Activated CD4-positive, alpha-beta T cell treated with anti-CD3 and anti-CD28 coated beads, Interleukin-2, Interleukin-6, amounts not matched to agents 100 ng/mL and 50 ng/mL, durations not matched to agents 16 hours and 8 hours (primary cell): ENCODE results near the gene BSND.
A peak's percentile ranks its signal among the peaks of the same experiment; 100 is the strongest.
"Not testable (repeated sequence)": the region's sequence is repeated elsewhere in the genome, so short reads cannot be mapped to it uniquely, and the experiment has no call there.

Experiments
- DNase-seq: peaks from one replicate; pipeline ENCODE4 v3.0.0-alpha.2; 2020

BSND gene

DNA sequence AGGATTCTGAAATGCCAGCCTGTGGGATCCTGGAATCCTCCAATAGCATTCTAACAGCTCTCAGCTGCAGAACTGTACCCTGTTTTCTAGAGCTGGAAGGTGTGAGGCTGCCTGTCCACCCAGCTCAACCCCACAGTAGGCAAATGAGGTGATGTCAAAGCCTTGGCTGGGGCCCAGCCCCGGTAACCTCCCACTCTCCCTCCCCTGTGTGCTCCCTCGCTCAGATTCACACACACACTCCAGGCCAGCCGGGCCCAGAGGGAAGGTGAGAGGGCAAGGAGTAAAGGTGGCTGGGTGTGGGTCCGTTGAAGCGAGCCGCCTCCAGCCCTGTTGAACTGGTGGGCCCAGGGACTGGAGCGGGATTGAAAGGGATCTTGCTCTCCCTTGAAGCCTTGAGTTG is at the start of gene BSND:
Gene BSND (plus strand): TSS at position 257 of the 400 bp plus-strand sequence. CDS start 254 bp downstream, outside the sequence.
- DNase-seq: no peak

DNA sequence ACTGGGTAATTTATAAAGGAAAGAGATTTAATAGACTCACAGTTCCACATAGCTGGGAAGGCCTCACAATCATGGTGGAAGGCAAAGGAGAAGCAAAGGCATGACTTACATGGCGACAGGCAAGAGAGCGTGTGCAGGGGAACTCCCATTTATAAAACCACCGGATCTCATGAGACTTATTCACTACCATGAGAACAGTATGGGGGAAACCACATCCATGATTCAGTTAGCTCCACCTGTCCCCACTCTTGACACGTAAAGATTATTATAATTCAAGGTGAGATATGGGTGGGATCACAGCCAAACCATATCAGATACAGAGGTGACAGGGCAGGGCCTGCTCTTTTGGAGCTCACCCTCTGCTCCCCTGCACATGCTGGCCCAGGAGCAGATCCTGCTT is 49.7 kb upstream of the BSND start:
- DNase-seq: peak; percentile 12

DNA sequence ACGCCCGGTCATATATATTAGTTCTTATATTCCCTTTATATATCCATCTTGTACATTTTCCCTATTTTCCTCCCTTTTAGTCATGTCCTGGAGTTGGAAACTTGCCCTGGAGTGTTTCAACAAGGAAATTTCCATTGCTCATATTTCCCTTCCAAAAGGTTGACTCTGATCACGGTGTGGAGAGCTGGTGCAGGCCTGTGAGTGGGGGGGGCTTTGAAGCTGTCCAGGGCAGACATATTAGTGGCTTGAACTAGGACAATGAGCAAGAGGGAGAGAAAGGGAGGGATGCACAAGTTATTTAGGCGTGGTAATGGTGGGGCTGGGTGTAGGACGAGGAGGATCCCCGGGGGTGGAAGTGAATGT is 48.7 kb upstream of the BSND start:
- no peak for DNase-seq

DNA sequence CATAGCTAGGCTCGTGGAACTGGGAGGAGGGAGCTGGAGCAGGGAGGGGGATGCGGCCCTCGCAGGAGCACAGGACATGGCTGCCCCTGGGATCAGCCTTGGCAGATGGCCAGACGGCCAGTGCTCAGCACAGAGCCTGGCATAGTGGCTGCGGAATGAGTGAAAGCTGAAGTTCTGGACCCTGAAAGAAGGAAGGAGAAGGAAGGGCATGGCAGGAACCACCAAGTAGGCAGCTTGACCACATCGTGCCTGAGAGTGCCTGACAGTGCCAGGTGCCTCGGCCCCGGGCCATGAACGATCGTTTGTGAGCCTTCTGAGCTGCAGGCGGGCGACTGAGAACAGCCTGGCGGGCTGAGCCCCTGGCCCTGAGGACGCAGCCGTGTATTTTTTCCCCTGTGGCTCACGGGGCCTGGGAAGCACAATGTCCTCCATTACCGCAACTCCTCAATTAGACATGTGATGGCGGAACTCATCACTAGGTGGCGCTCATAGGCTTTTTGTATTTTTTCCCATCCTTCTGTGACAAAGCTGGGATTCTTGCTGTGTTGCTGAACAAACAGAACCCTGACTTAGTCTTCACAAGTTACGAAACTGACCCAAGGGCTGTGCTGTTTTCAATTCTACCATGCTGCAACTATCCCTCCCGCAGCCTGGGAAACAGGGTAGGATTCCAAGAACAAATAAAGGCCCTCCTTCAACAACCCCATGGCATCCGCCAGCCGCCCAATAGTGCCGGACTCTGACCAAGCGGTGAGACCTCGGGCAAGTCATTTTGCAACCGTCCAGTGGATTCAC is 48.2 kb upstream of the BSND start:
- peak; percentile 74 for DNase-seq

DNA sequence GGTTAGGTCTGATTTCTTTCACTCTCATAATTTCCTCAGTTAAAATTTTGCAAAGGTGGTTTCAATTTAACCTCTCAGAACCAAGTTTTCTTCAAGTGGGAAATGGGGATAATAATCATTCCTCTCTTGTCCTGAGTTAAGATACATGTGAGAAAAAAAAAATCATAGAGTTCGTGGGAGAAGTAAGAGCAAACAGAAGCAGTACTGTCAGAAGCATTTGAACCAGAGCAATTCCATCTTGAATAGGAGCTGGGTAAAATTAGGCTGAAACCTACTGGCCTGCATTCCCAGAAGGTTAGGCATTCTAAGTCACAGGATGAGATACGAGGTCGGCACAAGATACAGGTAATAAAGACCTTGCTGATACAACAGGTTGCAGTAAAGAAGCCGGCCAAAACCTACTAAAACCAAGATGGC is 46.9 kb upstream of the BSND start:
- DNase-seq: no peak

DNA sequence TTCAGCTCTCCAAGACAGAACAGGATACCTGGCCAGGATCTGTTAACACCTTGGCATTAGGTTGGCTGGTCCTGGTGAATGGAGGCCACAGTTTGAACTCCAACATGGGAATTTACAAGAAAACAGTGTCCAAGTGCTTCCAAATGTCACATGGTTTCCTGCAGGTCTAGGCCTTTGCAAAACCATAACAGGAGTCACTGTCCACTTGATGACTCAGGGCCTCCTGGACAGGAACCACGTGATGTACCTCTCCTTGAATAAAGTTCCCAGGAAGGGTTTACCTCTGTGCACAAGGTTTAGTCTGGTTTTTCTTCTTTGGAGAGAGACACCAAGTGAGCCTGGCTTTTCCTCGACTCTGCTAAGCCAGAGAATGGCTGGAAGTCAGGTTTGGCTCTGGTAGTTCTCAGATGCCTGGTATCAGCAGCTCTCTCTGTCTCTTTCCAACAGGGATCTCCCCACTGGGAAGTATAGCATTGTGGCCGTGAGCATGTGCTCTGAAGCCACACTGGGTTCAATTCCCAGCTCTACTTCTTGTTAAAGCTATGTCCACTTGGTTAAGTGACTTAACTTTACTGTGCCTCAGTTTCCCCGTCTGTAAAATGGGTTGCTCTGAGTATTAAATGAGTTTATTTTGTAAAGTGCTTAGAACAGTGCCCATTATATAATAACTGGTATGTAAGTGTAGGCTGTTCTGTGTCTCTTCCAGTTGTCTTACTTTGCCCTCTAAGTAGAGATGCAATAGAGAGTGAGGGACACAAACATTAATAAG is 45.6 kb upstream of the BSND start:
- no peak for DNase-seq

DNA sequence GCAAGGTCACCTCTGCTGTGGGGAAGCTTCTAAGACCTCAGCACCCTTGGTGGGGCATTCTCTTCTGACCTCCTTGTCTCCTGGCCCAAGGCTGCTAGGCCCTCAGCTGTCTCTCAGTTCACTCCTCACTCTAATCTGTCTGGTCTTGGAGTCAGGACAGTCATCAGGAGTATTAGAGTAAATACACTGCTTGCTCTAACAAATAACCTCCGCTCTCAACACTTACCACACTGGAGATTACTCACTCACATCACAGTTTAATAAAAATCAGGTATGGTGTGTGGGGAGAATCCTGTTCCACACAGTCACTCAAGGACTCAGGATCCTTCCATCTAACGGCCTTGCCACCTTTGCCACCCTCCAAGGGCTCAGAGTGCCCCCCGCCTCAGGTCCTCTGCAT is 44.9 kb upstream of the BSND start:
- no peak for DNase-seq

DNA sequence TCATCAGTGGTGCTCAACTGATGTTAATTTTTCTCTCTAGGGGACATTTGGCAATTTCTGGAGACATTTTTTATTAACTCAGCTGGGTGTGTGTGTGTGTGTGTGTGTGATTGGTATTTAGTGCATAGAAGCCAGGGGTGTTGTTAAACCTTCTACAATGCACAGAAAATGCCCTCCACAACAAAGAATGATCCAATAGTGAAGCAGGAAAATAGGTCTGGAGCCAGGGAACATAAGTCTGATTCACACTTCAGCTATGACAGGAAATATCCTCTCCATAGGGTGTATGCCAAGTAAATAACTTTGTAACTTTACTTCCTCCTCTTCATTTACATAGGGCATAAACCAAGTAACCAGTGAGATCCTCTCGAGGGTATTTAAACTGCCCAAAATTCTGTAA is 43.4 kb upstream of the BSND start:
- DNase-seq: no peak

DNA sequence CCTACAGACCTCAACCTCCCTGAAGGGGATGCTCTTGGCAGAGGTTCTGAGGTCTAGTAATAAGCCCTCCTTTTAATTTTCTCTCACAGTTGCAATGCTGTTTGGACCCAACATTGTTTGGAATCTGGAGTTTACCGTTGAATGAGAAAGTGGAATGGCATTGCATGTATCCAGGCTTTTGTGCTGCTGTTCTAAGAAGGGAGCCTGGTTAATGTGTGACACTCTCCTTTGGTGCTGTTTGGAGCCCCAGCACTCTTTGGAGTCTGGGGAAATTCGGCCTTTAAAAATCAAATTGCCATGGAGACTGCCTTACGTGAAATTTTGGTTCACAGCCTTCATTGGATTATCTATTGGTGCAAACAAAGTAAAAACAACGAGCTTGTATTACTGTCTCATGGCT is 42.0 kb upstream of the BSND start:
- DNase-seq: no peak

DNA sequence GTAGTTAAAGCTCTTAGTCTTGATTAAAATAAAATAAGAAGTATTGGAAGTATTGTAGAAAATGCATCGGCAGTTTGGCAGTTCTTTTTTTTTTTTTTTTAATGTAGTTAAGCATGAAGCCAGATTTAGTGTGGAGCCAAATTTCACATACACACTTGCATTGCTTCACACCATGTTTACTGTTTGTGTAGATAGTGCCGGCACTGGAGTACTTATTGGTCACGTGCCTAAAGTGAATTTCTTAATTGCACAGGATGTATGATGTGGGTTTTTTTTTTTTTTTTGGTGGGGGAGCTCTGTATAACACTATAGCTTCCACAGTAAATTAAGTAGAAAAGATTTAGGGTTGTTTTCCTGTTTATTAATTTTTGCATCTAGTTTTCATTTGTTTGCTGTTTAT is 39.5 kb upstream of the BSND start:
- DNase-seq: no peak

DNA sequence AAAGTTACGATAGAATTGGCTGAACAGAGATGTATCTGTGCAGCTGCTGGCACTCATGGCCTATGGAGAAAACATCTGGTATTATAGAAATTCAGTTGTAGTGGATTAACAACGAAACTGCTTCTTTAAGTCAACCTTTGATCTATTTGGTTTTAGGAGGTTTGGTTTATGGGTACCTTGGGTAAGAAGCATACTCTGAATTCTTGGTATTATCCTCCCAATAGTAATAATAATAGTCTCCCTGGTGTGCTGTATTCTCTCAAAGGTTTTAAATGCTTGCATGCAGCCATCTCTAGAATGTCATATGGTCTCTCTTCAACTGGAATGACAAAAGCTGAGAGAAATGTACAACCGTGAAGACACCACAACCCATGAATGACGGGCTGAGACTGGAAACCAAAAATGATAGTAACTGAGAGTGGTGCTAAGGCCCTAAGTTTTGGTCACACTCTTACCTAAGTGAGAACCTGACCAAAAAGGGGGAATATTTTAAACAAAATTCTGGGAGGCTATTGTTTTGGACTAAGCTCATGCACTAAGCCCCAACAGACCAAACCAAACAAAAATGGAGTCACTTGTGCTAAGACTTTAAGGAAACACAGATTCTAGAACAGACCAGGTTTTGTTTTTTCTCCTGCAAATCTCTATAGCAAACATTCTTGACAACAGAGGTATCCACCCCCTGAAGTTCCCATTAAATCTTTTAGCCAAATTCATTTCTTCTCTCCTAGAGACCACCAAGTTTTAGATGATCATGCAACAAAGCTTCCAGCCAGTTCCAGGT is 35.9 kb upstream of the BSND start:
- peak; percentile 41 for DNase-seq

DNA sequence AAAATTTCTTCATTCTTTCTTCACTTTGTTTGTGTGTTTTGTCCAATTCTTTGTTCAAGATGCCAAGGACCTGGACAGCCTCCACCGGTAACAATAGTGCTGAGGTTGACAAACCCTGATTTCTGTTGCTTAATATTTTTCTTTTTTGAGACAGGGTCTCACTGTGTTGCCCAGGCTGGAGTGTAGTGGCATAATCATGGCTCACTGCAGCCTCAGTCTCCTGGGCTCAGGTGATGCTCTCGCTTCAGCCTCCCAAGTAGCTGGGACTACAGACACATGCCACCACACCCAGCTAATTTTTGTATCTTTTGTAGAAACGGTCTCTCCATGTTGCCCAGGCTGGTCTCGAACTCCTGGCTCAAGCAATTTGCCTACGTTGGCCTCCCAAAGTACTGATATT is 34.9 kb upstream of the BSND start:
- DNase-seq: not testable (repeated sequence)

DNA sequence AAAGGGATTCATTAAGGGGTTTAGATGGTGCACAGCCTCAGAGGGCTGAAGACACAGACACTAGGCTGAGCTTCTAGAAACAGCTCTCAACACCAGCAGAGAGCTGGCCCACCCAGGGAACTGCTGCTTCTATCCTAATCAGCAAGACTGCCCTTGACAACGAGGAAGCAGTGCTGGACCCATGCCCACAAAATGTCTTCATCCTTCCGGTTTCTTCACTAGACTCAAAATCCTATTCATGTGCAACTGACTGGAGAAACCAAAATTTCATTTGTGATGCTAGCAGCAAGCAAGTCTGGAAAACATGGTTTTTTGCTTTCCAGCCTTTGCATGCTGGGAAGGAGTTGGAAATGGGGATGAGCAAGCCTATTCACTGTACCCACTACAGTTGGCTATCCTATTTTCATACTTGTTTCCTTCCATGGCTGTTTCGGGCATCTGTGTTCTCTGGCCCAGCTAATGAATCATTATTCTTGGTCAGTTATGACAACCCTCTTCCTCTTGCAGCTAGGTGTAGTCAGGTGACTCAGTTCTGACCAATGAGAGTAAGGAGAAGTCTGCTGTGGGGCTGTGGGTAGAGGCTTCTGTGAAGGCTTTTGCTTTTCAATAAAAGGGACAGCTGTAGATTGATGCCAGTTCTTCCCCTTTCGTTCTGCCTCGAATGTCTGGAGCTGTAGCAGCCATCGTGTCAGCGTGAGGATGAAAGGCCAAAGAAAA is 33.0 kb upstream of the BSND start:
- DNase-seq: peak; percentile 42

DNA sequence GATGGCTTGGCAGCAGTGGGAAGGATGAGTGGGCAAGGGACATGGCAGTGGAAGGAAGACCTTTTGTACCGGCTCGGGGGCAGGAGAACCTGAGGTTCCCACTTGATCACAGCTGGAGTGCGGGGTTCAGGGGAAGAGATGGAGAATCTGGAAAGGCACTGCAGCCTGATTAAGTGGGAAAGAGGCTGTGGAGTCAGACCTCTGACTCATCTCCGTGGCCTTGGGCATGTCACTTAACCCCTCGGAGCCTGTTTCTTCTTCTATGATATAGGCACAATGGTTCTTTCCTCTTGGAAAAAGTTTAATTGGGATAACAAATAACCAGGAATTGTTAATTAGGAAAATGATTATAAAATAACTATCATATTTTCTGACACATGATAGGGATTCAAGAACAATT is 31.4 kb upstream of the BSND start:
- no peak for DNase-seq

DNA sequence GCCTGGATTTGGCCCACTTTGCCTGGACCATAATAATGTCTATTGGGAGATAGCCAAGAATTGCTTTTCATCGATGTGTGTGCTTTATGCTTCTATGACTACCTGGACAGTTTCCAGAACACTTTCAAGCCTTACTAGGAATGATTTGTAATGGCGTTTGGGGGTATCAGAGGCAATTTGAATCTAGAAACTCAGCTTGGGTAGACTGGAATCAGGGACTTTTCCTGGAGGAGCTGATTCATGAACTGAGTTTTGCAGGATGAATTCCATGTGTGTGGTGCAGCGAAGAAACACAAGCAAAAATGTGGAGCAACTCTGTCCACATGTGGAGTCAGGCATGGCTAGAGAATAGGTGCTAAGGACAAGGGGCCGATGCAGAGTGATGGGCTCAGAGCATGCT is 30.2 kb upstream of the BSND start:
- DNase-seq: no peak

DNA sequence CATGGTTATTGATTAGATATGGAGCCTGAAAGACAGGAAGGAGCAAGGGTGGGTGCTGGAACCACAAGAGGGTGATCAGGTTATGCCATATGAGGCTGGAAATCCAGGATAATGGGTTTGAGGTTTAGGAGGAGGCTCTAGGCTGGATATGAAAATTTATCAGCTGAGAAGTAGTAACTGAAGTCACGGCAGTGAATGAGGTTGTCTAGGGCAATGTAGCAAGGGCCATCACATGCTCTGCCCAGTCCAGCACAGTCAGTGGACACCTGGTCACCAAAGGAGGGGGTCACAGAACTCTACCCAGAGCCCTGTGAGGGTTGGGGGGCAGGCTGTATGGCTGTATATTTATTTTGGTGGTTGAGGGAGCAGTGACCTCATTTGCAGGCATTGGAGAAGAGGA is 28.9 kb upstream of the BSND start:
- no peak for DNase-seq

DNA sequence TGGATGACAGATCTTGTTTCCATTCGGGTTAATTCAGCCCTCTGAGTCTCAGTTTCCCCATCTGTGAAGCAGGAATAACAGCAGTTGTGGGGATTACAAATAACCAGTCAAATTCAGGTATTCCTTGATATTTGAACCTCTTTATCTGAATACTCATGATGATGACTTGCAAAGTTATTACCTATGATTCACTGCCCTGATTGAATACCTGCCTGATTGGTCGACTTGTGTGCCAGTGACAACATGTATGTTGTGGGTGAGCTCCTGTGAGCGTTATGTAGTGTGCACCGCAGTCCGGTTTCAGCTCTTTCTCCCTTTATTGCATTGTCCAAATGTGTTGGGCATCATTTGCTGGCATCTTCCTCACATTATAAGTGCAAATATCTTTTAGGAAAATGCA is 27.8 kb upstream of the BSND start:
- no peak for DNase-seq

DNA sequence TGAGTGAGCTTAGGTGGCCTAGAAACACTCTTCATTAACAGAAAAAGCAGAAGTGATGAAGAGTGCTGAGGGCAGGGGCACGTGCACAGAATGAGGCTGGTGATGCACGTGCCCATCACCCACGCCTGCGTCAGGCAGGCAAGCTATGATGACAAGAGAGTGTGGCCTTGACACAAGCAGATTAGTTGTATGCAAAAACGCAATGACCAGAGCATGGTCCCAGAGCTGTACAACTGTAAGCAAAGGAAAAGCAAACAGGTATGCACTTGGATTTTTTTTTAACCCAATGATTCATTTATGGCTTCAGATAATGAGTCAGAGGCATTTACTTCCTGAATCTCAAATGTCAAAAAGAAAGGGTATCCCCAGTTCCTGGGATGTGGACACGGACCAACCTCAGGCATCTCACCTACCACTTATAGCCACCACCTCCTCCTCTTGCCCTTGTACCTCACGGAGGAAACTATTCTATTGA is 27.4 kb upstream of the BSND start:
- peak; percentile 28 for DNase-seq

DNA sequence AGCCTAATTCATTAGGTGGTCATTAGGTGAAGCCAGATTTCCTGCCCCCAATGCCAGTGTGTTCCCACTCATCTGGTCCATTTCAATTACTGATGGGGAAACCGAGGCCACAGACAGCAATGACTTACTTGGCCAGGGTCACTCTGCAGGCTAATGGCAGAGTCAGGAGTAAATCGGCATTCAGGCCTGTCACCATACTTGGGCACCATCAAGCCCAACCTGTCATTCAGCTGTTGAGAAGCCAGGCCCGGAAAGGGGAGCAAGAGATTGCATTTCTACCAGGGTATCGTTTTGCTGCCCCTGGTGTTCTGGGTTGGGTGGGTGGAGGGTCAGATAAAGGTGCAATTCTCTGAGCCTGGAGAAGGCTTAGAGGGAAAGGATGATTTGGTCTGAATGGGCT is 26.3 kb upstream of the BSND start:
- no peak for DNase-seq

DNA sequence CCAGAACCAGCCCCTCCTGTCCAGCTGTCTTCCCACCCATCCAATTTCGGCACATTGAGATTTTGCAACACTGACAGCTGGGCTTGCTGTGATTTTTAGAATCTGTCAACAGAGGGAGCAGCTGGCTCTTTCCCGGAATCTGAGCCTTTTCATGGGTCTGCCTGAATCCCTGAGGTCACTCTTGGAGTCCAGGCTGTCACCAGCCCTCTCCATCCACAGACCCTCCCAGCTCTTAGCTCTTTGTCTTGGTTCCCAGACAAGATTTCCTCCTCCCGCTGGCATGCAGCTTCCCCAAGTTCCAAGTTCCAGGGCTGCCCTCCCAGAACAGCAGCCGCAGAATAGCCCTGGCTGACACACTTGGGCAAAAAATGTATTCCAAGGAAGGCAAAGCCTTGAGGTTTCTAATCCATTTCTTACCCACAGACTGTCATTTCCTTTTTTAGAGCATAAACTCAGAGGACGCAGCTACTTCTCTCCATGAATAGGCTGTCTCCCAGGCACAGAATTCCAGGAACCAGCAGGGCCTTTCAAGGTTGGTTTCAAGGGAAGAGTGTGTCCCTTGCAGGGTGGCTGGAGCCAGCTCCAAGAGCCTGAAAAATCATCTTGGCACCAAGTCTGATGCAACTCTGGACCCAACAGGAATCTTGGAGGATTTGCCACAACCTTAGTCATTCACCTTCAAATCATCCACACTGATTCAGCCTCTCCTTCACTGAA is 25.4 kb upstream of the BSND start:
- no peak for DNase-seq

DNA sequence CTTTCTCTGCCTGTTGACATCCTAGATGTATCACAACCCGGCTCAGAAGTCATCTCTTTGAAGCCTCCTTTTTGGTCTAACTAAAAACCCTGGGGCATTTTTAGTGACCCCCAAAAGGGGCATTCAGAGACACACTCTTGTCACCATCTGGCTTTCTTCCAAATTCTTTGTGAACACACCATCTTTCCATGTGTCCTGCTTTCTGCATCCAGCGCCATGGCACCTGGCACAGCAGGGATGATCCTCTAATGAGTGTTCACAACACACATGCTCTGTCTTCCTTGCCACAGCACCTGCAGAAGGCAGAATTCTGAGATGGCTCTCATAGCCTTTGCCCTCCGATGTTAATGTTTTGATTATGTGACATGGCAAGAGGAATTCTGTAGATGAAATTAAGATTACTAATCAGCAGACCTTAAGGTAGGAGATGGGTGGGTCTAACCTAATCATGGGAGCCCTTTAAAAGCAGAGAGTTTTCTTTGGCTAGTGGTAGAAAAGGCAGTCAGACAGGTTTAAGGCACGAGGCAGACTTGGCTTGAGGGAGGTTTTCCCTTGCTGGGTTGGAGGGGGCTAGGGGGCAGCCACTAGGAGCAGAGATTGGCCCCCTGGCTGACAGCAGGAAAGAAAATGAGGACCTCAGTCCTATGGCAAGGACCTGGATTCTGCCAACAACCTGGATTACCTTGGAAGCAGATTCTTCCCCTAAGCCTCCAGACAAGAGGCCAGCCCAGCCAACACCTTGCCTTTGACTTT is 23.2 kb upstream of the BSND start:
- no peak for DNase-seq
